Fibroblast of lung (primary cell): Measurements from ENCODE around the gene CARS1. TPM values are rescaled to one million over a fixed set of nuclear protein-coding genes. Genes with fewer than 3 reads are reported as not detected.
A peak's percentile ranks its signal among the peaks of the same experiment; 100 is the strongest.

Source experiments
- DNase-seq, 2 donors: peaks; one replicate each; pipeline versions ENCODE4 v3.0.0 to v3.0.0-alpha.2; 2010; ENCODE audit warnings: low read depth in 2 of 2
- H2AFZ ChIP-seq: 2 replicates; pipeline ENCODE4 v1.5.1; 2012; ENCODE audit warnings: low read length, control low read depth, inconsistent platforms
- H3K27ac ChIP-seq: 2 replicates; pipeline ENCODE4 v1.5.1; 2011; ENCODE audit warnings: low read length, control low read depth; ENCODE audit not compliant: insufficient read depth
- H3K27me3 ChIP-seq: 2 replicates; pipeline ENCODE4 v1.5.1; 2011; ENCODE audit warnings: mild to moderate bottlenecking, low read length; ENCODE audit not compliant: control insufficient read depth, insufficient read depth
- H3K36me3 ChIP-seq: 2 replicates; pipeline ENCODE4 v1.5.1; 2011; ENCODE audit warnings: low read length; ENCODE audit not compliant: control insufficient read depth, insufficient read depth
- H3K4me1 ChIP-seq: 2 replicates; pipeline ENCODE4 v1.5.1; 2011; ENCODE audit warnings: low read length; ENCODE audit not compliant: control insufficient read depth, insufficient read depth; ENCODE audit errors: extremely low read depth
- H3K4me2 ChIP-seq: 2 replicates; pipeline ENCODE4 v1.5.1; 2011; ENCODE audit warnings: low read length, control low read depth; ENCODE audit not compliant: insufficient read depth; ENCODE audit errors: extremely low read depth
- H3K4me3 ChIP-seq, 4 experiments: fragments of 200-600 bp in 1 of 4; sonication (generic) in 1 of 4; replicated peaks in 1 of 4; 2 replicates each; pipeline ENCODE4 v1.5.1; 2011 to 2016; ENCODE audit warnings: low read length in 4 of 4, low read depth in 3 of 4, mild to moderate bottlenecking in 3 of 4, control low read depth in 2 of 4, inconsistent platforms in 1 of 4, mixed read lengths in 1 of 4; ENCODE audit not compliant: insufficient read depth in 1 of 4; ENCODE audit errors: control extremely low read depth in 1 of 4
- H3K79me2 ChIP-seq: 2 replicates; pipeline ENCODE4 v1.5.1; 2012; ENCODE audit warnings: mild to moderate bottlenecking, low read length, inconsistent platforms; ENCODE audit not compliant: control insufficient read depth, insufficient read depth
- H3K9ac ChIP-seq: 2 replicates; pipeline ENCODE4 v1.5.1; 2011; ENCODE audit warnings: mild to moderate bottlenecking, low read length, control low read depth; ENCODE audit not compliant: insufficient read depth
- H3K9me3 ChIP-seq: 2 replicates; pipeline ENCODE4 v1.5.1; 2012; ENCODE audit warnings: low read depth, low read length; ENCODE audit not compliant: control insufficient read depth, insufficient read depth
- H4K20me1 ChIP-seq: 2 replicates; pipeline ENCODE4 v1.5.1; 2011; ENCODE audit warnings: low read length; ENCODE audit not compliant: control insufficient read depth, insufficient read depth; ENCODE audit errors: extremely low read depth
- CTCF ChIP-seq, 2 donors: IDR thresholded peaks in 1 of 2; conservative IDR thresholded peaks in 1 of 2; 1 replicate in 1 of 2; 2 replicates in 1 of 2; pipeline ENCODE4 v1.5.1; 2011 to 2012; ENCODE audit warnings: low read length in 2 of 2, control low read depth in 1 of 2, inconsistent platforms in 1 of 2, low read depth in 1 of 2, mild to moderate bottlenecking in 1 of 2
- EZH2 ChIP-seq: IDR thresholded peaks from 2 replicates; pipeline ENCODE4 v1.5.1; 2012; ENCODE audit warnings: low read length, control low read depth, mild to moderate bottlenecking; ENCODE audit errors: missing control alignments
- polyA plus RNA-seq, 2 donors: library from polyadenylated mRNA; depleted of rRNA in 1 of 2; stranded (reverse) in 1 of 2; unstranded in 1 of 2; fragments of >200 nt; gene quantifications; 2 replicates each; pipeline ENCODE4 v1.2.1, GENCODE V29; 2011 to 2012; ENCODE audit warnings: missing spikeins in 1 of 2
- total RNA-seq: library from RNA; depleted of rRNA; stranded (reverse); fragments of >200 nt; gene quantifications from 2 replicates; pipeline ENCODE4 v1.2.1, GENCODE V29; 2014

The CARS1 gene
- total and polyA plus RNA-seq, 2 donors (not counting 1 experiment from before 2014, with no cell fraction given), result 67.5 to 149 TPM

- Histone ChIP-seq H2AFZ (no peak overlapping the region), H3K4me1 (peaks cover under 1% of the 10 kb centered on the region), H3K4me2 (no peak overlapping the region), H3K9ac (no peak overlapping the region), H3K9me3 (no peaks in the 10 kb centered on the region), H3K4me3 (no peak overlapping the region), H3K27me3 (no peaks in the 10 kb centered on the region), H3K36me3 (peaks cover 2% of the 10 kb centered on the region), H3K79me2 (peaks cover 42% of the 10 kb centered on the region), H3K27ac (no peak overlapping the region), H4K20me1 (no peaks in the 10 kb centered on the region)
- DNase-seq, result no peak
- no peak for TF ChIP-seq EZH2
- TF ChIP-seq CTCF (conservative IDR thresholded peaks at IDR 0.05 in 1 of 2, IDR thresholded peaks at IDR 0.05 in 1 of 2; ENCODE audit: low read depth in 1 of 2, low read length in 2 of 2), result no peak
Observed at GRCh38 chr11:2977113-2977512, 80.1 kb downstream of the CARS1 start.

- TF ChIP-seq EZH2 (no peak), CTCF (conservative IDR thresholded peaks at IDR 0.05 in 1 of 2, IDR thresholded peaks at IDR 0.05 in 1 of 2; ENCODE audit: low read depth in 1 of 2, low read length in 2 of 2) (no peak)
- H3K4me3 ChIP-seq, result no peak overlapping the region
- DNase-seq, result no peak
- H3K4me1 ChIP-seq, result no peaks in the 10 kb centered on the region
- H3K4me2 ChIP-seq, result no peak overlapping the region
- peaks cover 36% of the 10 kb centered on the region for H3K79me2 ChIP-seq
- no peak overlapping the region for H2AFZ ChIP-seq
- no peaks in the 10 kb centered on the region for H3K9me3 ChIP-seq
- H3K36me3 ChIP-seq, result peaks cover 2% of the 10 kb centered on the region
- H3K9ac ChIP-seq, result no peak overlapping the region
- H3K27ac ChIP-seq, result no peak overlapping the region
- no peaks in the 10 kb centered on the region for H4K20me1 ChIP-seq
- no peaks in the 10 kb centered on the region for H3K27me3 ChIP-seq
Observed at GRCh38 chr11:2976294-2977063, 80.7 kb downstream of the CARS1 start.

GRCh38 chr11:2975594-2975993 is 81.6 kb downstream of the CARS1 start:
- peaks cover 5% of the 10 kb centered on the region for H3K36me3 ChIP-seq
- DNase-seq, result peak in 1 of 2 donors; percentile 55
- peaks cover 30% of the 10 kb centered on the region for H3K79me2 ChIP-seq

More at GRCh38 chr11:2975594-2975993, 81.6 kb downstream of the CARS1 start:
- Histone ChIP-seq H3K4me1 (no peaks in the 10 kb centered on the region), H3K4me3 (no peak overlapping the region), H2AFZ (no peak overlapping the region), H3K4me2 (no peak overlapping the region), H3K27me3 (no peaks in the 10 kb centered on the region), H4K20me1 (no peaks in the 10 kb centered on the region), H3K9me3 (no peaks in the 10 kb centered on the region), H3K9ac (no peak overlapping the region), H3K27ac (no peak overlapping the region)
- TF ChIP-seq CTCF (conservative IDR thresholded peaks at IDR 0.05 in 1 of 2, IDR thresholded peaks at IDR 0.05 in 1 of 2; ENCODE audit: low read depth in 1 of 2, low read length in 2 of 2) (peak; percentile 42 to 65), EZH2 (no peak)
